ENCODE data around the gene LMO1.

- TF ChIP-seq CTCF (IDR thresholded peaks at IDR 0.05) (peak; percentile 81 to 98 (median 96)), POLR2A (IDR thresholded peaks at IDR 0.05) (no peak)
Measured at GRCh38 chr11:8225589-8226036, 38.1 kb downstream of the LMO1 start.

All from heart left ventricle (tissue), 13 donors.